Bronchial epithelial cell (primary cell): Measurements from ENCODE around the gene LSAMP. TPM values are rescaled to one million over a fixed set of nuclear protein-coding genes. Genes with fewer than 3 reads are reported as not detected.
A peak's percentile ranks its signal among the peaks of the same experiment; 100 is the strongest.

ENCODE experiments used
- DNase-seq: peaks from one replicate; pipeline ENCODE4 v3.0.0-alpha.2; 2010; ENCODE audit warnings: low read depth
- FAIRE-seq: peaks from 2 replicates; lab custom pipeline; 2011; peaks lifted over from hg19 to GRCh38; lab: Jason Lieb, UNC
- H3K27me3 ChIP-seq: 2 replicates; pipeline ENCODE4 v1.5.1; 2011; ENCODE audit warnings: low read length; ENCODE audit not compliant: control insufficient read depth, insufficient read depth
- H3K36me3 ChIP-seq: 2 replicates; pipeline ENCODE4 v1.5.1; 2011; ENCODE audit warnings: low read length; ENCODE audit not compliant: control insufficient read depth, insufficient read depth
- H3K4me3 ChIP-seq: 2 replicates; pipeline ENCODE4 v1.5.1; 2011; ENCODE audit warnings: mild to moderate bottlenecking, low read depth, low read length, control low read depth
- total RNA-seq: library from RNA; depleted of rRNA; stranded (reverse); fragments of >200 nt; gene quantifications from 2 replicates; pipeline ENCODE4 v1.2.1, GENCODE V29; 2014
- TF ChIP-seq, protein P1 (sequence below): IDR thresholded peaks from 2 replicates; pipeline ENCODE4 v1.5.1; 2011; ENCODE audit warnings: mild to moderate bottlenecking, moderate library complexity, low read length, control low read depth, inconsistent platforms; ENCODE audit not compliant: insufficient read depth, severe bottlenecking

The LSAMP gene
- total RNA-seq, 1 donor from 2014 or later, result 0.26 TPM

DNA sequence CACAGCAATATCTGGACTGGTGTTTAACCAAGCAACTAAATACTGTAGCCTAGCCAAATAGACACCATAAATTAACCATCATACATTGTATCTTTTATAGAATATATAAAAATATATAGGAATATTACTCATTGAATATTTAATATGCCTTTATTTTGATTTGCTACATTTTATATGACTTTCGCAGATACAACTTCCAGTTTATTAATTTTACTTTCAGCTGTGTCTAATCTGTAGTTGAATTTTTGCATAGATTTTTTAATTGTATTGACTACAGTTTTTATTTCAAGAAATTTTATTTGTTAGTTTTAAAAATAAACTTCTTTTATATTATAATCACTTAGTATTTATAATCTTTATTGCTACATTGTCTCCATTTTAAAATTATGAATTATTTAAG, 299.7 kb downstream of the LSAMP start:
- Histone ChIP-seq H3K4me3 (no peak overlapping the region), H3K27me3 (no peaks in the 10 kb centered on the region), H3K36me3 (no peaks in the 10 kb centered on the region)
- TF ChIP-seq, protein P1, sequence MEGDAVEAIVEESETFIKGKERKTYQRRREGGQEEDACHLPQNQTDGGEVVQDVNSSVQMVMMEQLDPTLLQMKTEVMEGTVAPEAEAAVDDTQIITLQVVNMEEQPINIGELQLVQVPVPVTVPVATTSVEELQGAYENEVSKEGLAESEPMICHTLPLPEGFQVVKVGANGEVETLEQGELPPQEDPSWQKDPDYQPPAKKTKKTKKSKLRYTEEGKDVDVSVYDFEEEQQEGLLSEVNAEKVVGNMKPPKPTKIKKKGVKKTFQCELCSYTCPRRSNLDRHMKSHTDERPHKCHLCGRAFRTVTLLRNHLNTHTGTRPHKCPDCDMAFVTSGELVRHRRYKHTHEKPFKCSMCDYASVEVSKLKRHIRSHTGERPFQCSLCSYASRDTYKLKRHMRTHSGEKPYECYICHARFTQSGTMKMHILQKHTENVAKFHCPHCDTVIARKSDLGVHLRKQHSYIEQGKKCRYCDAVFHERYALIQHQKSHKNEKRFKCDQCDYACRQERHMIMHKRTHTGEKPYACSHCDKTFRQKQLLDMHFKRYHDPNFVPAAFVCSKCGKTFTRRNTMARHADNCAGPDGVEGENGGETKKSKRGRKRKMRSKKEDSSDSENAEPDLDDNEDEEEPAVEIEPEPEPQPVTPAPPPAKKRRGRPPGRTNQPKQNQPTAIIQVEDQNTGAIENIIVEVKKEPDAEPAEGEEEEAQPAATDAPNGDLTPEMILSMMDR, result no peak
- no peak for FAIRE-seq
- DNase-seq, result no peak

GRCh38 chr3:116141724-116142123, 303.6 kb downstream of the LSAMP start:
- Histone ChIP-seq H3K27me3 (no peaks in the 10 kb centered on the region), H3K4me3 (no peak overlapping the region), H3K36me3 (no peaks in the 10 kb centered on the region)
- no peak for FAIRE-seq
- TF ChIP-seq, protein P1, result no peak
- DNase-seq, result no peak

- peak; percentile 46 for DNase-seq
- Histone ChIP-seq H3K4me3 (no peak overlapping the region), H3K36me3 (no peaks in the 10 kb centered on the region), H3K27me3 (no peaks in the 10 kb centered on the region)
- TF ChIP-seq, protein P1, result peak; percentile 65
- no peak for FAIRE-seq
Measured at GRCh38 chr3:116140100-116140689, 305.1 kb downstream of the LSAMP start.

- H3K27me3 ChIP-seq, result no peaks in the 10 kb centered on the region
- no peaks in the 10 kb centered on the region for H3K36me3 ChIP-seq
- FAIRE-seq, result no peak
- no peak for DNase-seq
- TF ChIP-seq, protein P1, result no peak
- no peak overlapping the region for H3K4me3 ChIP-seq
Measured at GRCh38 chr3:116139641-116140040, 305.6 kb downstream of the LSAMP start.

GRCh38 chr3:116135457-116136085, 309.7 kb downstream of the LSAMP start:
- Histone ChIP-seq H3K4me3 (no peak overlapping the region), H3K27me3 (no peaks in the 10 kb centered on the region), H3K36me3 (no peaks in the 10 kb centered on the region)
- FAIRE-seq (no peak), DNase-seq (no peak)
- TF ChIP-seq, protein P1, result no peak
